Nephron progenitor cell (in vitro differentiated cells): ENCODE data around the gene TAP1.
"Not testable (repeated sequence)": the region's sequence is repeated elsewhere in the genome, so short reads cannot be mapped to it uniquely, and the experiment has no call there.

Experiments
- DNase-seq: peaks from one replicate; pipeline ENCODE4 v3.0.0; 2021
- H3K27ac Mint-ChIP-seq: 2 replicates; pipeline ENCODE4 v1.8.0; 2021; ENCODE audit warnings: mild to moderate bottlenecking, moderate library complexity, mixed read lengths
- H3K27me3 Mint-ChIP-seq: 2 replicates; pipeline ENCODE4 v1.8.0; 2021; ENCODE audit warnings: mild to moderate bottlenecking, low read depth, mixed read lengths; ENCODE audit not compliant: poor library complexity
- H3K36me3 Mint-ChIP-seq: 2 replicates; pipeline ENCODE4 v1.8.0; 2021; ENCODE audit warnings: low read depth, mixed read lengths
- H3K4me1 Mint-ChIP-seq: 2 replicates; pipeline ENCODE4 v1.8.0; 2021; ENCODE audit warnings: mixed read lengths
- H3K4me3 Mint-ChIP-seq: 2 replicates; pipeline ENCODE4 v1.8.0; 2021; ENCODE audit warnings: mild to moderate bottlenecking, moderate library complexity, mixed read lengths
- H3K9me3 Mint-ChIP-seq: 2 replicates; pipeline ENCODE4 v1.8.0; 2021; ENCODE audit warnings: mild to moderate bottlenecking, moderate library complexity, mixed read lengths
- TF ChIP-seq, protein P1 (sequence below): fragments of 200-600 bp; sonication (generic); IDR thresholded peaks from 2 replicates; pipeline ENCODE4 v1.5.0; 2021; ENCODE audit warnings: antibody characterized with exemption

TAP1 gene

DNA sequence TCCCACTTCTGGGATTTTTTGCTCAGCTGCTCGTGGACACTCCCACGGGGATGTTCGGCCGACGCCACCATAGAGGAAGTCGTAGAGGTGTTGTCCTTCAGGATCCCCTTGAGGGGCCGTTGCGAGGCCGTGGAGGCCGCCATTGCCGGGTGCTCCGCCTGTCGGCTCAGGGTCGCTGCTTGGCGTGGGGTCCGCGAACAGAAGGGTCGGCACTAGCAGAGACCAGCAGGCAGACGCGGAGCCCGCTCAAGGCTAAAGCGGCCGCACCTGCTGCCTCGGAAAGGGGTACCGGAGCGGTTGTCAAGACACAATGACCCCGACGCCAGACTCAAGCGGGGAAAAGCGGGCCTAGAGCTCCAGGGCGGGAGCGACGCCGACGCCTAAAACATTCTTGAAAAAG is 26.2 kb upstream of the TAP1 start:
- TF ChIP-seq, protein P1, sequence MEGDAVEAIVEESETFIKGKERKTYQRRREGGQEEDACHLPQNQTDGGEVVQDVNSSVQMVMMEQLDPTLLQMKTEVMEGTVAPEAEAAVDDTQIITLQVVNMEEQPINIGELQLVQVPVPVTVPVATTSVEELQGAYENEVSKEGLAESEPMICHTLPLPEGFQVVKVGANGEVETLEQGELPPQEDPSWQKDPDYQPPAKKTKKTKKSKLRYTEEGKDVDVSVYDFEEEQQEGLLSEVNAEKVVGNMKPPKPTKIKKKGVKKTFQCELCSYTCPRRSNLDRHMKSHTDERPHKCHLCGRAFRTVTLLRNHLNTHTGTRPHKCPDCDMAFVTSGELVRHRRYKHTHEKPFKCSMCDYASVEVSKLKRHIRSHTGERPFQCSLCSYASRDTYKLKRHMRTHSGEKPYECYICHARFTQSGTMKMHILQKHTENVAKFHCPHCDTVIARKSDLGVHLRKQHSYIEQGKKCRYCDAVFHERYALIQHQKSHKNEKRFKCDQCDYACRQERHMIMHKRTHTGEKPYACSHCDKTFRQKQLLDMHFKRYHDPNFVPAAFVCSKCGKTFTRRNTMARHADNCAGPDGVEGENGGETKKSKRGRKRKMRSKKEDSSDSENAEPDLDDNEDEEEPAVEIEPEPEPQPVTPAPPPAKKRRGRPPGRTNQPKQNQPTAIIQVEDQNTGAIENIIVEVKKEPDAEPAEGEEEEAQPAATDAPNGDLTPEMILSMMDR = no peak
- peaks cover 31% of the 10 kb centered on the region for H3K27me3 Mint-ChIP-seq
- no peak for DNase-seq
- H3K4me3 Mint-ChIP-seq = no peak overlapping the region
- H3K4me1 Mint-ChIP-seq = peaks cover 14% of the 10 kb centered on the region
- H3K36me3 Mint-ChIP-seq = no peaks in the 10 kb centered on the region
- peaks cover 9% of the 10 kb centered on the region for H3K9me3 Mint-ChIP-seq
- no peak overlapping the region for H3K27ac Mint-ChIP-seq

DNA sequence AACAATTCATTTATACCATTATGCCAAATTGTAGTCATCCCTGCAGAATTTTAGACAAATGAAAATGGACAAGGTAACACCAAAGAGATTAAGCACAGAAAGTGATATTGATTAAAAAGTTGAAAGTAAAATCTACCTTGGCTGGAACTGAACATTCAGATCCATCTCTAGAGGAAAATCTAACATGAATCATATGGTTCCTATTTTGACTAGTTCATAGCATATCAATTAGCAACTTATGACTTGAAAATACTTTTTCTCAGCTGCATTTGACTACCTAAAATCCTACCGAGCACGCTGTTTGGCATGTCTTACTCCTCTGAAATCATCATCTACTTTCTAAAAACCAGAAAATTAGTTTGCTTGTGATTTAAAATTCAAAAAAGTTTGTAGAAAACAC is 23.1 kb upstream of the TAP1 start:
- no peak overlapping the region for H3K4me3 Mint-ChIP-seq
- DNase-seq = no peak

DNA sequence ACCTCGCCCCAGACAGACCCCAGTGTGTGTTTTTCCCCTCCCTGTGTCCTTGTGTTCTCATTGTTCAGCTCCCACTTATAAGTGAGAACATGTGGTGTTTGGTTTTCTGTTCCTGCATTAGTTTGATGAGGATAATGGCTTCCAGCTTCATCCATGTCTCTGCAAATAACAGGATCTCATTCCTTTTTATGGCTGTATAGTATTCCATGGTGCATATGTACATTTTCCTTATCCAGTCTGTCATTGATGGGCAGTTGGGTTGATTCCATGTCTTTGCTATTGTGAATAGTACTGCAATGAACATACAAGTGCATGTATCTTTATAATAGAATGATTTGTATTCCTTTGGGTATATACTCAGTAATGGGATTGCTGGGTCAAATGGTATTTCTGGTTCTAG is 20.4 kb upstream of the TAP1 start:
- not testable (repeated sequence) for H3K4me3 Mint-ChIP-seq, H3K36me3 Mint-ChIP-seq, H3K4me1 Mint-ChIP-seq, H3K27ac Mint-ChIP-seq, DNase-seq
- Mint-ChIP-seq H3K27me3 (peaks cover 75% of the 10 kb centered on the region), H3K9me3 (peaks cover 13% of the 10 kb centered on the region)

More for the DNA sequence above, 23.1 kb upstream of the TAP1 start:
- Mint-ChIP-seq H3K9me3 (peaks cover 18% of the 10 kb centered on the region), H3K27me3 (peaks cover 58% of the 10 kb centered on the region), H3K36me3 (no peaks in the 10 kb centered on the region), H3K27ac (no peak overlapping the region), H3K4me1 (no peaks in the 10 kb centered on the region)
- TF ChIP-seq, protein P1 = no peak

DNA sequence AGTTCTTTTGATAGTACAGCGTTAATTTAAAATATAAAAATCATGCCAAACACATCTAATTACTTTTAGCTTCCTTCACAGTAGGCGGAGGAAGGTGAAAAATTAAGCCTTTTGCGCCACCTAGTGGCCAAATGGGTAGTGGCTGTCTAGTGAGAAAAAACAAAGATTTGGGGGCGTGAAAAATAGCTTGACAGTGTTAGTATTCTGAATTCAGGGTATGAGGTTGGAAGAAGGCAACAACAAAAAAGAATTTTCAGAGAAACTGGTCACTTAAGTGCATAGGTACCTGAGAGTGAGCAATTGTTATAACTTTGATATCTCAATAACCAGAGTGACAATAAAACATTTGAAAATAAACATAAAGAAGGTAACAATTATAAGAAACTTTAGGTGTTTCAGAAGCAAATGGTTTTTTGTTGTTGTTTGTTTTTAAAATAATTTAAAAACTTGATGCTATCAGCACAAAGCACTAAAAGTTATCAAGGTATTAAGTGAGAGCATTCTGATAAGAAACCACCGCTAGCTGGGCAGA is 14.8 kb upstream of the TAP1 start:
- peaks cover 9% of the 10 kb centered on the region for H3K9me3 Mint-ChIP-seq
- H3K27me3 Mint-ChIP-seq = peaks cover 89% of the 10 kb centered on the region
- no peak overlapping the region for H3K27ac Mint-ChIP-seq
- TF ChIP-seq, protein P1 = peak; percentile 94
- no peaks in the 10 kb centered on the region for H3K4me1 Mint-ChIP-seq
- H3K4me3 Mint-ChIP-seq = no peak overlapping the region
- DNase-seq = peak; percentile 84
- H3K36me3 Mint-ChIP-seq = no peaks in the 10 kb centered on the region

DNA sequence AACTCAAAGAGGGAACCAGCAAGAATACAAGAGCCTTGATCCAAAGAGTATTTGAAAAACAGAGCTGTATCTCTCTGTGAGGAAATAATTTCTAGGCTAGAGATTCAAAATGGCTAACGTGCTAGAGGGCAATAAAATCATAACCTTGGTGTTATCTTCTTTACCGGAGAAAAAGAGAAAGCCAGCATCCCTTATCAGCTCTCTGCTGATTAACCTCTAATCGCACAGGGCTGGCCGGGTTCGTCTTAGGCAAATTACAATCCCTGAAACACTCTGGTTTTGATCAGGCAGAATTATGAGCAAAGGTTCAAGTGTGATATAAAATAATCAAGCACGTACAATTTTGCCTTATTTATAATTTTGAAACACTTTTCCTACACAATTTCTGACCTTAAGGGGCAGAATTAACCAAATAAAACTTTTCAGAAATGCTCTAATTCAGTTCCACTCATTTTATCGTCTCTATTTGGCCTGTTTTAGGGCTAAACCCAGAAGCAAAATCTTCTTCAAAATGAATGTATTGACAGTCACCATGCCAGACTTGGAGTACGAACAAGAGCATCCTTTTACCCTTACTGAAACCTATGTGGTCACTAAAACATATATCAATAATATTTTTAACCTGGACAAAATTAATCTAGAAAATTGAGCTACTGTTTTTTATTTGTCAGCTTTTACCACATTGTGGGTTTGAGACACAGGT is 14.2 kb upstream of the TAP1 start:
- Mint-ChIP-seq H3K36me3 (no peaks in the 10 kb centered on the region), H3K27me3 (peaks cover 88% of the 10 kb centered on the region), H3K4me1 (no peaks in the 10 kb centered on the region), H3K4me3 (no peak overlapping the region), H3K9me3 (peaks cover 6% of the 10 kb centered on the region), H3K27ac (no peak overlapping the region)
- TF ChIP-seq, protein P1 = no peak
- no peak for DNase-seq

DNA sequence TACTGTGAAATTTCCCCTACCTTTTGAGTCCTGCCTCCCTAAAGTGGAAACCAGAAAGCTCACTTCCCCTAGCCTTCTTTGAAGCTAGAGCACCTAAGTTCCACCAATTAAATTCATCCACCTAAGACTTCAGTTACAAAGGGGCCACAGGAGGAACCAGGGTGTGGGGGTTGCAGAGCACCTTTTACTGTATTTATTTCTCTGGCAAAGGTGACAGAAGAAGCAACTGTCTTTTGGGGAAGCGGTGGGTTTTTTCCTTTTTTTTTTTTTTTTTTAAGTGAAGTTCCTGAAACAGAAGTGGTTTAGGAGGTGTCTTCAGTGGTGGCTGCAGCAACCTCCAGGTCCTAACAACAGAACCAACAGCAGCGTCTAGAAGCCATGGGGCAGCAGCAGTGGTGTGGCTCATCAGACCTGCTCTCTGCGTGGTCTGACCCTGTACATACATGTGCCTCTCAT is 13.5 kb upstream of the TAP1 start:
- no peaks in the 10 kb centered on the region for H3K9me3 Mint-ChIP-seq
- H3K4me3 Mint-ChIP-seq = no peak overlapping the region
- H3K4me1 Mint-ChIP-seq = no peaks in the 10 kb centered on the region
- TF ChIP-seq, protein P1 = no peak
- H3K27ac Mint-ChIP-seq = no peak overlapping the region
- peaks cover 88% of the 10 kb centered on the region for H3K27me3 Mint-ChIP-seq
- DNase-seq = no peak
- H3K36me3 Mint-ChIP-seq = no peaks in the 10 kb centered on the region
